ENCODE measurements around the gene ANKRD13B.

ANKRD13B gene

DNA sequence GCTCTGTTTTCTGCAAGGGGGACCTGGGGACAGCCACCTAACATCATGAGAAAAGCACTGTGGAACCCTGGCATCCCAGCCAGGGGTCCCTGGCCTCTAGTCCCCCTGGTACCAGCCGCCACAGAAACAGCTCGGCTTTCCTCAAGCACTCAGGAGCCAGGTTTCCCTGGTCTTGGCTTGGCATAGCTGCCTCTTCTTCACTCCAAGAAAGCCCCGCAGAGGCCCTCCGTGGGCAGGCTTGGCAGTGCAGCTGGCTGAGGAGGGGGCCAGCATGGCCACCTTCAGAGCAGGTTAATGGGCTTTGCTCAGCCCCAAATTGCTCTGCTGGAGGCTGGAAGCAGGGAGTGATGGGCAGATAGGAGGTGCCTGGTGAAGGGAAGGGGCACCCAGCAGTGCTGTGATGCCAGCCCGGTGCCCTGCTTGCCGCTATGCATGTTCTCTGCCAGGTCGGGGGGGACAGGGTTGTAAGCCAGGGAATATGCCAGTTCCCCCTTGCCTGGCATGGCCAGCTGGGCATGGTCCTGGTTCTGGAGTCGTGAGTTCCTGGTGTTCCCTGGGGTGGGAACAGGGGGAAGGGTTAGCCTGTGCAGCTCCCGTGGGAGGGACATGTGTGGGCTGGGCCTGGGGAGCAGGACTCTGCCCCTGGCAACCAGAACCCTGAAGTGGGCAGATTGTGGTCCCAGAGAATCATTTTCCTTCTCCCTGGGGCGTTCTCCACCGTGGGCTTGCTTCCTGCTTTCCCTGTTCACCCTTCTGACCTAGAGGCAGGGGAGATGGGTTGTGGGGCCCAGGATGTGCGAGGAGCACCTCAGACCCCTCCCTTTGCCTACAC, 3.2 kb downstream of the ANKRD13B start:
- DNase-seq = no peak

DNA sequence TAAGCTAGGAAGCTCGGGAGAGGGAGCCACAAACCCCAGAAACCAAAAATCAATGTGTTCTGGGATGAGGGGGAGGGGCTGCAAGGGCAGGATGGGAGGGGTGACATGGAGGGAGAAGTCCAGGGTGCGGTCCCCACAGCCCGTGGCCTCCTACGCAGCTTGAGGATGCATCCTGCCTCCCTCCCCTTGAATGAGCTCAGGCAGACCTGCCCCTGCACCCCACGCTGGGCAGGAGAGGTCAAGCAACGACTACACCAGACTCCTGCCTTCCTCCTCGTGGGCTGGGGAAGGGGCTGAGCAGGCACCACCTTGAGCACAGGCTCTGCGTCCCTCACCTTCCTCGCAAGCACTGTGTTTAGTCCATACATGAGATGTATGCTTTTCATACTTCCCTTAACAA, 3.9 kb downstream of the ANKRD13B start:
- no peak for DNase-seq

DNA sequence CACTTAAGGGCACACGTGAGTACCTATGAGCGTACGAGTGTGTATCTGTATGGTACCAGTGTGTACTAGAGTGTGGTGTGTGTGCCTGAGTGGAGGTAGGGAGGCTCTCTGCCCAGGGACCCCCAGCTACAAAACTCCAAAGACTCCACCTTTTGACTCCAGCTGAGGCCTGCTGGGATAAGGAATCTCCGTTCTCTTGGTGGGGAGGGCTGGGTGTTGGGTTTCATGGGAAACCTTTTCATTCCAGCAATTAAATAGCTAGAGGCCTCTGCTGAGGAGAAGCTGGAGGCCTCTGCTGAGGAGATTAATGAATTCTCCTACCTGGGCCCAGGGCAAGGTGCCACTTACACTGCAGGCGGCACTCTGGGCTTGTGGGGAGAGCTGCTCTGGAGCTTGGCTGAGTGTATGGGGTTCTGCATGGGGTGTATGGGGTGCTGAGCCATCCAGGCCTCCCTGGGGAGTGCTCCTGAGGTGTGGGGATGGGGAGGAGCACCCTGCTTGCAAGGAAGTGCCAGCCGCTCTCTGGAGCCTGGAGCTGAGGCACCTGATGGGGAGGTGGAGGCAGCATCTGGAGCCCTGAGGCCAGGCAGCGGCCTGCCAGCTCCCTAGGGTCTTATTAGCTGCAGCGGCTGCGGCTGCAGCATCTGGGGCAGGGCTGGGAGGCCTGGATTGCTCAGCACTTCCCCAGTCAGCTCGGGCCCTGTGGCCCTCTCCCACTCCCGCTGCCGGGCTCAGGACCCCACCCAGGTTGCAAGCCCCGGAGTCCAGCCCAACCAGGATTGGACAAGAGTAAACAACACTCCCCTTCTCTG, 4.6 kb downstream of the ANKRD13B start:
- DNase-seq = no peak

DNA sequence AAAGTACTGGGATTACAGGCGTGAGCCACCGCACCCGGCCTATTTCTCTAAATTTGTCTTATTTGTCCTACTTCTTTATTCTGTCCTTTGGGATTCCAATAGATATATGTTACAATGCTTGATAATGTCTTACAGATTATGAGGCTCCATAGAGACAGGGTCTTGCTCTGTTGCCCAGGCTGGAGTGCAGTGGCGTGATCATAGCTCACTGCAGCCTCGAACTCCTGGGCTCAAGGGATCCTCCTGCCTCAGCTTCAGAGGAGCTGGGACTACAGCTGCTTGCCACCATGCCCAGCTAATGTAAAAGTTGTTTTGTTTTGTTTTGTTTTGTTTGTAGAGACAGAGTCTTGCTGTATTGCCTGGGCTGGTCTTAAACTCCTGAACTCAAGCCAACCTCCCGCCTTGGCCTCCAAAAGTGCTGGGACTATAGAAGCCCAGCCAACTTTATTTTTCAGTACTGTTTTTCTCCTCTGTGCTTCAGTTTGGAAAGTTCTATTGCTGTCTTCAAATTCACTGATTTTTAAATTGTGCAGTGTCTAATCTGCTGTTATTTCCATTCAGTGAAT, 10.3 kb downstream of the ANKRD13B start:
- no peak for DNase-seq

DNA sequence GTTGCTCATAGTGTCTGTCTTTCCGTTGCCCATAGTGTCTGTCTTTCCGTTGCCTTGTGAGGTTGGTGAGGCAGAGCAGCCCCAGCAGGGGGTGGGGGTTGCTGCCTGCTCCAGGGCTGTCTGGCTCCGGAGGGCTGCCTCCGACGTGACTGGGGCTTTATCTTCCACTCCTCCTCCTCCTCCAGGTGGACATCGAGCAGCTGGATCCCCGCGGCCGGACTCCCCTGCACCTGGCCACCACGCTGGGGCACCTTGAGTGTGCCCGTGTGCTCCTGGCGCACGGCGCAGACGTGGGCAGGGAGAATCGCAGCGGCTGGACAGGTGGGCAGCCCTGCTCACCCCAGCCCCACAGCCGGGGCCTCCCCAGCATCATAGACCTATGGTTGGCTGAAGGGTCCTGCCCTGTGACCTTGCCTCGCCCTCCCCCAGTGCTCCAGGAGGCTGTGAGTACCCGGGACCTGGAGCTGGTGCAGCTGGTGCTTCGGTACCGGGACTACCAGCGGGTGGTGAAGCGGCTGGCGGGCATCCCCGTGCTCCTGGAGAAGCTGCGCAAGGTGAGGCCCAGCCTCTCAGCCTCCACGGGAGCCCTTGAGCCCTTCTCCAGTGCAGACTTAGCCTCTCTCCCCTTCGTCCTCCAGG, 14.7 kb downstream of the ANKRD13B start:
- no peak for DNase-seq

DNA sequence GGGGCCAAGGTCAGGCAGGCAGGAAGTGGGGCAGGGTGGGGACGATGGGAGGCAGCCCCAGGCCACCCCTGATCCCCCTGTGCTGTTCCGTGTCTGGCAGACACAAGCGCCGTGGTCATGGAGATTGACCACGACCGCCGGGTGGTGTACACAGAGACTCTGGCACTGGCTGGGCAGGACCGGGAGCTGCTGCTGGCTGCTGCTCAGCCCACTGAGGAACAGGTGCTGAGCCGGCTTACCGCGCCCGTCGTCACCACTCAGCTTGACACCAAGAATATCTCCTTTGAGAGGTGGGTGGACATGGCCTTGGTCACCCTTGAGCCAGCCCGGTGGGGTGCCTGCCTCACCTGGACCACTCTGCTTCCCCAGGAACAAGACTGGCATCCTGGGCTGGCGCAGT, 16.1 kb downstream of the ANKRD13B start:
- no peak for DNase-seq

DNA sequence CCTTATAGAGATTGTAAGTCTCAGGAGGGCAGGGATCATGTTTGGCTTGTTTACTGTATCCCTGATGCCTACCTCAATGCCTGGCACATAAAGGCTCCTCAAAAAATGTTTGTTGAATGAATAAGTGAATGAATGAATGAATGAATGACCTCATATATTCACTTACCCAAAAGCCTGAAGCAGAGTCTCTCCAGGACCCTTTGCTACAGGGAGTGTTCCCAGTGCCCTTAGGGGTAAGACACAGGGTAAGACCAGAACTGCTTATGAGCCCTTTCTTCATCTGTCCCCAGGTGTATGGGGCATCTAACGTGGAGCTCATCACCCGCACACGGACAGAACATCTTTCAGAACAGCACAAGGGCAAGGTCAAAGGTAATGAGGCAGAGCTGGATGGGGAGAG, 17.5 kb downstream of the ANKRD13B start:
- no peak for DNase-seq

DNA sequence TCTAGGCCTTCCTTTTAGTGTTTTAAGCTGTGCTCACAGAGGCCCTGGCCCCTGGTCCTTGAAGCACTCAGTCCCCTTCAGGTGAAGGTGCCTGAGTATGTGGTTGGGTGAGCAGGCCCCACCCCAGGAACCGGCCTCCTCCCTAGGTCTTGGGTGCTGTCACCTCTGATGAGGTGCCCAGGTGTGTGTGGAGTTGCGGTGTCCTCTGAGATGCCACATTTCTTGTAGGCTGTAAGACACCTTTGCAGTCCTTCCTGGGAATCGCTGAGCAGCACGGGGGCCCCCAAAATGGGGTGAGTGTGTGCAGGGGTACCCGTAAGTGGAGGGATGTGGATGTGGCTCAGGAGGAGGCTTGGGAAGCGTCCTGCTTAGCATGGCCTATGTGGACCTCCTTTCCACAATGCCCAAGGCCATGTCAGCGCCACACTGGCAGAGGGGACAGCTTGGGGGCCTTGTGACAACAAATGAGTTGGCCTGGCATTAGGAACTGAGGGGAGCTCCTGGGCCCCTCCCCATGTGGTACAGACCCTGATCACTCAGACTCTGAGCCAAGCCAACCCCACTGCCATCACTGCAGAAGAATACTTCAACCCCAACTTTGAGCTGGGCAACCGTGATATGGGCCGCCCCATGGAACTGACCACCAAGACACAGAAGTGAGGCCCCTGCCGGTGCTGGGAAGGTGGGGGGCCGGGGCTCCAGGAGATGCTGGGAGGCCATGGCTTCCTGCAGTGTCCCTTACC, 18.6 kb downstream of the ANKRD13B start:
- DNase-seq = no peak

DNA sequence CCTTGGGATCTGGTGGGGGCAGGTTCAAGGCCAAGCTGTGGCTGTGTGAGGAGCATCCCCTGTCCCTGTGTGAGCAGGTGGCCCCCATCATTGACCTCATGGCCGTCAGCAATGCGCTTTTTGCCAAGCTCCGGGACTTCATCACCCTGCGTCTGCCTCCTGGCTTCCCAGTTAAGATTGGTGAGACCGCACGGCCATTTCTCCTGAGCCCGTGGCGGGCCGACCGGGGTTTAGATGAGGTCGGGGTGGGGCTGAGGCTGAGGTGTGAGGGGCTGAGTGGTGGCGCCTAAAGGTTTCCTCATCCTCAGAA, 19.1 kb downstream of the ANKRD13B start:
- DNase-seq = no peak

DNA sequence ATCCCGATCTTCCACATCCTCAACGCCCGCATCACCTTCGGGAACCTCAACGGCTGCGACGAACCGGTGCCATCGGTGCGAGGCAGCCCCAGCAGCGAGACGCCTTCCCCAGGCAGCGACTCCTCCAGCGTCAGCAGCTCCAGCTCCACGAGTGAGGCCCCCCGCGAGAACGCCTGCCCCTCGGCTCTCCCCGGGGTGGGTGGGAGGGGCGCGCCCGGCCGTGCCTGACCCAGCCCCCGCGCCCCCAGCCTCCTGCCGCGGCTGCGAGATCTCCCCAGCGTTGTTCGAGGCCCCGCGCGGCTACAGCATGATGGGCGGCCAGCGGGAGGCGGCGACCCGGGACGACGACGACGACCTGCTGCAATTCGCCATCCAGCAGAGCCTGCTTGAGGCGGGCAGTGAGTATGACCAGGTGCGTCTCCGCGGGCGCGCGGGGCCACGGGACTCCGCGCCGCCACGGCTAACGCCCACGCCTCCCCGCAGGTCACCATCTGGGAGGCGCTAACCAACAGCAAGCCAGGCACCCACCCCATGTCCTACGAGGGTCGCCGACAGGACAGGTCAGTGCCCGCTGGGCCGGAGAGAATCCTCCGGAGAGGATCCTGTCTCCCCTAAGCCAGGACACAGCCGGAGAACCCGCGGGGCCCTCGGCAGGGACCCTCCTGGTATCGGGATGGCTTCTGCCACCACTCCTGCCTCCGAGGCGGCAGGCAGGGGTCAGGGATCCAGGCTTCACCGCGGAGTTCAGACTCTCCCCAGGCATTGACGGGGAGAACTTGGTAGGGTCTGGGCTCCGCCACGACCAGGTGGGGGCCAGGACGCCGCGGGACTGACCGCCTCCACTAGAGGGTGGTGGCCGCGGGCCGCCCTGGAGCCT, 19.7 kb downstream of the ANKRD13B start:
- DNase-seq = no peak

DNA sequence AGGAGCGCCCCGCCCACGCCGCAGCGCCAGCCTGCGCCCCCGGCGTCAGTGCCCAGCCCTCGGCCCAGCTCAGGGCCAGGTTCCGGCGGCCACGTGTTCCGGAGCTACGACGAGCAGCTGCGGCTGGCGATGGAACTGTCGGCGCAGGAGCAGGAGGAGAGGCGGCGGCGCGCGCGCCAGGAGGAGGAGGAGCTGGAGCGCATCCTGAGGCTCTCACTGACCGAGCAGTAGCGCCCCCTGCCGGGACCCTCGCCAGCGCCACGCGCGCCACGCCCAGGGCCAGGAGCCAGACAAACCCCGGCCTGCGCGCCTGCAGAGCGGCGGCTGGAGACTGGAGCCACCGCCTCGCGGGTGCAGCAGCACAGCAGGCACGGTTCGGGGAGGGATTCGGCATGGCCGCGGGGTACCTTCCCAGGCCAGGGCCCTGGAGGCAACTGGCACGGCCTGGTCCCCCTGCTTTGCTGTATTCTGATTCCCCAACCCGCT, 20.5 kb downstream of the ANKRD13B start:
- DNase-seq = peak; percentile 79

DNA sequence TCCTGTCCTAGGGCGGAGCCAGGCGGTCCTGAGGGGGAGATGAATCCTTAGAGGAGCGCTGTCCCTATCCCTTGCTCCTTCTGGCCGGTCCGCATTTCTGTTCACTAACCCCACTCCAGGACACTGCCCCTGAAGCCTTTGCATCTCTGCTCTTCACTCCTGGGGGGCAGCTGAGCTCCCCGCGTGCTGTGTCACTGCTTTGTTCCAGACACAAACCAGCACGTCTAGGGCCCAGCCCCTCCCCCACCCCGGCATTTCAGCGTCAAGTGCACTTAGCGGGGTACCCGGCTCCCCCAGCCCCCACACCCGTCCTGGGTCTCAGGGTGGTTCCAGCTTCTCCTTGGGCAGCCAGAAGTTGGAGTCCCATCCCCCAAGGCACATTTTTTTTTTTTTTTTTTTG, 20.9 kb downstream of the ANKRD13B start:
- no peak for DNase-seq

DNA sequence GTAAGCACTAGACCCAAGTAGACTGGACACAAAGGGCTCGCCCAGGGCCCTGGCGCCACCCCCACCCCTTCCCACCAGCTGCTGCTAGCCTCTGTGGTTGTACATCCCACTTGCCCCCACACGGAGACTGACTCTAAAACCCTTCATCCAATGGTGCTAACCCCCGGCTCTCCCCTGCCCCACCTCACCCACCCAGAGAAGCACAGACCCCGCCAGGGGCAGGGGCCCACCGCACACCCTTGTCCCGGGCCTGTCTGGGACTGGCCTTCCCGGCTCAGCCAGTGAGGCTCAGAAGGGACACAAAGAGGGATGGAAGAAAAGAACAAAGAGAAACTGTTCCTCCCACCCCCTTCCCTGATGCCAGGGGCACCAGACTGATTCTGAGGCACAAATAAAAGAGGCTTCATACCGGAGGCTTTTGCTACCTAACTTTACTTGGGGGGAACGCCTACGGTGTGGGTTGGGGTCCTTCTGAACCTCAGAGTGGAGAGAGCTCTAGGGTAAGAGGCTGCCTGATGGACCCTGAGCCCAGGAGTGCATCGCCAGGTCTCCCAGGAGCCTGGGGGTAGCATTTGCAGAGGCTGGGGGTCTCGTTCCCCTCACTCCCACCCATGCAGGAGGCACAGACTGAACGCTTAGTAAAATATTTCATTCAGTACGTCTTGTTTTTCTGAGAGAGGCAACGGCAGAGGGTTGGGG, 21.6 kb downstream of the ANKRD13B start:
- no peak for DNase-seq

DNA sequence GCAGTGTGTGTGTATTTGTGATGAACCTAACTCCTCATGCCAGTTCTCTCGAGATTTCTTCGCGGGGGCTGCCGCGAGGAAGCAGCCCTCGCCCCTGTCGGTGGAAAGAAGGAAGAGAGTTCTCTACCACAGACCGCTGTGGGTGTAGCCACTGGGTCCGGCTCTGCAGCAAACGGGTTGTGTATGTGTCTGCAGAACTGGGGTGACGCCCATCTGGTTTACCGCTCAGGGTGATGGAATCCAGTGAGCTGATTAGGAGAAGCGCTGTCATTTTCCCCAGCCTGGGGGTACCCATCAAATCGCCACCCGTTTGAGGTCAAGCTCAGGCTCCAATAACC, 22.1 kb downstream of the ANKRD13B start:
- DNase-seq = no peak

DNA sequence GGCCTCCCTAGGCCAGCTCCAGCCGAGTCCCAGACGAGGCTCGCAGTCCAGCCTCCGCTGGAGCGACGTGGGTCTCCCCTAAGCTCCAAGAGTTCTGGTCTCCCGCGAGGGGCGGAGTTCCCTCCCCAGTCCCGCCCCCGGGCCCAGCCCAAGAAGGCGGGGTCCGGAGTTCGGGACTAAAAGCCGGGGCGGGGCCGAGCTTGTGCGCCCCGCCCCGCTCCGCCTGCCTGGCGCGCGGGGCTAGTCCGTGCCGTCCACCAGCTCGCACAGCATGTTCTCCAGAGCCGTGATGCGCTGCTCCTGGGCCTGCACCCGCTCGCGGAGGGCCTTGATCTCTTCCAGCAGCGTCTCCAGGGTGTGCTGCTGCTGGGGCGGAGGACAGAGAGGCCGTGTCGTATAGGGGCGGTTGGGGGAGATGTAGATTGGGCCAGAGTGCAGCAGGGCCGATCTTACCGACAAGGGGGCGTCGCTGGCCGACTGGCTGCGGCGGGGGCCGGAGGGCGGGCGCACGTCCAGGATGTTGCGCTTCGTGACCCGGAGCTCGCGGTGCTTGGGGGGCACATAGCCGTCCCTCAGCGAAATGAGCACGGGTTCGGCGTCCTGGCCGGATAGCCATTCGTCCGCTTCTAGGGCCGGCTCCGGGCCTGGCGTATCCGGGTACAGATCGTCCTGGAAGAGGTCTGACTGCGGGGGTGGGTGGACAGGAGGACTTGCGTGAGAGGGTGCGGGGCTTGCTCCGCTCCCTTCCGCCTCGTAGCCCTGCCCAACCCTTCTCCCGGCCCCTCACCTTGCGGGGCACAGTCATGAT, 22.8 kb downstream of the ANKRD13B start:
- DNase-seq = peak; percentile 41

DNA sequence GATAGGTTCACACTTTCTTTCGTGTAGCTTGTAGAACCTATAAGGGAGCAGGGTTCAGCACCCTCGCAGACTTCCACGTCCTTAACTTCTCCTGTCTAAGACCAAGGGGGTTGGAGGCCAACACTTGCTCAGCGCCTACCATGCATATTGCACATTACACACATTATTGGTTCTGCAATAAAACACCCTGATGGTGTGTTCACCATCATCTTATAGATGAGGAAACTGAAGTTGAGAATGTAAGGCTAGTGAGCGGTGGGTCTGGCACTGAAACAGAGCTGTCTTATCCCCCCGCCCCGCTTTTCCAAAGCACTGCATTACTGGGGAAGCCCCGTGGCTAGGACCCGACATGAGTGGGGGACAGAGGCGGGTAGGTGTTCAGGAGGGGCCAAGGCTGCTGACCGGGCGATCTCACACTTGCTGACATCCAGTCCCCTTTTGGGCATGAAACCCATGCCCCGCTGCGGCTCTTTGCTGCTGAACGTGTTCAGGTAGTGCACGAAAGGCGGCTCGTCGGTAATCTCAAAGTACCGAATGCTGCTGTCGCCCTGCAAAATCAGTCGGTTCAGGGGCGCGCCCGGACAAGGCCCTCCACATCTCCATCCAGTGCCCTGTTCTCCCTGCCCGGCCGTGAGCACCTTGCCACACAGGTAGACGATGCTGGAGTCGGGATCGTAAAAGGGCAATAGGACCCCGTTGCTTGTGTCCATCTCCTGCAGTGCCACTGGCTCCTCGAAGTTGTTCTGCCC, 23.5 kb downstream of the ANKRD13B start:
- DNase-seq = no peak

DNA sequence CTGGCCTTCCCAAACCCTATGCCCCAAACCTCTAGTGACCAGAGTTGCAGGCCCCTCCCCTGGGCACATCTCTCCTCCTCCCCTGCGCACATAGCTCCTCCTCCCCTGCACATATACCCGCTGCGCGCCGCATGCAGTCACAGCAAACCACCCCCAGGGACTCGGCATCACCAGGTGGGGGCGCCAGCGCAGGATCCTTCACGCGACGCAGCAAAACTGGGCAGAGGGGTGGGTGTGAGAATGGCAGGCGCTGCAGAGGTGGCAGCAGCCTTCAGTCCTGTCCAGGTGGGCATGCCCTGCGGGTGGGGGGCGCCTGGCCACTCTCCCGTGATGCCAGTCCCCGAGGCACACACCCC, 24.2 kb downstream of the ANKRD13B start:
- peak; percentile 18 for DNase-seq

DNA sequence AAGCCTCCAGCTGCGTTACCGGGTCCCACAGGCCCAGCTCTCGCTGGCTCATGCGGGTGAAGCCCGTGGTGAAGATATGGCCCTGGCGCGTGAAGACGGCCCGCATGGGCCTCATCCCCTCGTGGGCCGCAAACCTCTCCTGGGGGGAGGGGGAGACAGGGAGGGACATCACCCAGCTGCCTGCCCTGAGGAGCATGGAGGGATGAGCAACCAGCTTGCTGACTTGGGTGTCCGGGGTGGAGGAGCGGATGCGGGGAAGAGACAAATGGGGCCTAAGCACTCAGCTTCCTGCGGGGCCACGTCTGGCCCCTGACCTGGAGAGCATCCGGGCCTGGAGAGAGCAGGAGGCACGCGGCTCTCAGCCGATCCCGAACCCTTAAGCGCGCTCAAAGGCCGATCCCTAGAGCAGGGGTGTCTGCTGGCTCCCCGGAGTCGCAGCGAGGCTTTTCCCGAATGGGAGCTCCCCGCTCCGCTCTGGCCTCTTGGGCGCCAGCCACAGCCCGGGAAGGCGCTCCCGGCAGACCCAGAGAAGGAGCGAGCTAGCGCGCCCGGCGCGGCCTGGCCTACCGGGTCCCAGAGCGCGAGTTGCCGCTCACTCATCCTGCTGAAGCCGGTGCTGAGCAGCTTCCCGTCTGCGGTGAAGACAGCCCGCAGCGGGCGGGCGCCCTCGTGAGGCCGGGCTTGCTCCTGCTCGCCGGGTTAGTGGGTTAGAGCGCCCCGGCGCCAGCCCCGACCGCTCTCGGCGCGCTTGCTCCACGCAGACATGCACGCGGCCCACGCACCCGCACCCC, 24.7 kb downstream of the ANKRD13B start:
- no peak for DNase-seq
